ENCODE results near the gene HARS2. TPM values are rescaled to one million over a fixed set of nuclear protein-coding genes. Genes with fewer than 3 reads are reported as not detected.
A peak's percentile ranks its signal among the peaks of the same experiment; 100 is the strongest.
"Not testable (repeated sequence)": the region's sequence is repeated elsewhere in the genome, so short reads cannot be mapped to it uniquely, and the experiment has no call there.

The HARS2 gene
- total RNA-seq, 1 donor from 2014 or later = 33.9 TPM

- TF ChIP-seq CTCF (IDR thresholded peaks at IDR 0.05; ENCODE audit: insufficient read depth, low read length, poor library complexity, severe bottlenecking) = no peak
- Histone ChIP-seq H3K27me3 (ENCODE audit: control insufficient read depth, insufficient read depth, low read length) (no peaks in the 10 kb centered on the region), H3K36me3 (ENCODE audit: control insufficient read depth, insufficient read depth, low read length) (peaks cover 2% of the 10 kb centered on the region), H3K4me3 (ENCODE audit: low read depth, low read length) (peak overlapping the region; percentile 92)
- DNase-seq (ENCODE audit: low read depth) = no peak
These were observed 27.3 kb upstream of the HARS2 start for GRCh38 chr5:140664030-140664358.

- DNase-seq (ENCODE audit: low read depth) = peak; percentile 50
- TF ChIP-seq CTCF (IDR thresholded peaks at IDR 0.05; ENCODE audit: insufficient read depth, low read length, poor library complexity, severe bottlenecking) = no peak
- Histone ChIP-seq H3K27me3 (ENCODE audit: control insufficient read depth, insufficient read depth, low read length) (no peaks in the 10 kb centered on the region), H3K4me3 (ENCODE audit: low read depth, low read length) (peak within 1 kb of the TSS; percentile 92), H3K36me3 (ENCODE audit: control insufficient read depth, insufficient read depth, low read length) (peaks cover 3% of the 10 kb centered on the region)
These were observed 26.7 kb upstream of the HARS2 start, which contains the start of gene WDR55 for GRCh38 chr5:140664359-140665119. Gene WDR55 (plus strand): TSS chr5:140664904. CDS start chr5:140664913, 9 bp downstream.

DNA sequence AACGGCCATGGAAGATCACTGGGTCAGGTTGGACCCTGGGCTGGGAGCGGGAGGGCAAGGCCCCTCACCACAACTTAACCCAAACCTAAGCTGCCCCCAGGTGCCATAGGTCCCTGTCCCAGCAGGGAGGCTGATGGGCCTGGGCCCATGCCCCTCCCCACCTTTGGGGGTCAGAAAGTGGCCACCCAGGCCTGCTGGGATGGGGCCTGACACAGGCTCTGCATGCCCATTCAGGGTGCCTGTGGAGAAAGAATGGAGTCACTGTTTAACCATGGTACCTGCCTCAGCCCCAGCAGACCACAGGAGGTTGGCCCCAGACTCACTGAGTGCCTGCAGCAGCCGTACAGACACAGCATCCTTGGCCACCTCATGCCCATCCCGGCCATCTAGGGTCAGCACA, 20.2 kb upstream of the HARS2 start:
- H3K36me3 ChIP-seq (ENCODE audit: control insufficient read depth, insufficient read depth, low read length); DNase-seq (ENCODE audit: low read depth); H3K27me3 ChIP-seq (ENCODE audit: control insufficient read depth, insufficient read depth, low read length); H3K4me3 ChIP-seq (ENCODE audit: low read depth, low read length): not testable (repeated sequence)

- H3K36me3 ChIP-seq (ENCODE audit: control insufficient read depth, insufficient read depth, low read length) = peaks cover 2% of the 10 kb centered on the region
- DNase-seq (ENCODE audit: low read depth) = no peak
- TF ChIP-seq CTCF (IDR thresholded peaks at IDR 0.05; ENCODE audit: insufficient read depth, low read length, poor library complexity, severe bottlenecking) = no peak
- no peaks in the 10 kb centered on the region for H3K27me3 ChIP-seq (ENCODE audit: control insufficient read depth, insufficient read depth, low read length)
- H3K4me3 ChIP-seq (ENCODE audit: low read depth, low read length) = no peak overlapping the region
These were observed 19.7 kb upstream of the HARS2 start for GRCh38 chr5:140671472-140672125.

GRCh38 chr5:140672455-140673186, 18.6 kb upstream of the HARS2 start:
- no peak for TF ChIP-seq CTCF (IDR thresholded peaks at IDR 0.05; ENCODE audit: insufficient read depth, low read length, poor library complexity, severe bottlenecking)
- H3K4me3 ChIP-seq (ENCODE audit: low read depth, low read length) = no peak overlapping the region
- DNase-seq (ENCODE audit: low read depth) = no peak

More at GRCh38 chr5:140672455-140673186, 18.6 kb upstream of the HARS2 start:
- Histone ChIP-seq H3K36me3 (ENCODE audit: control insufficient read depth, insufficient read depth, low read length) (peaks cover 2% of the 10 kb centered on the region), H3K27me3 (ENCODE audit: control insufficient read depth, insufficient read depth, low read length) (no peaks in the 10 kb centered on the region)
